CD4-positive, alpha-beta T cell treated with Interleukin-6 for 4 hours (primary cell): ENCODE measurements around the gene FAM228B.

Experiments
- DNase-seq: peaks from one replicate; pipeline ENCODE4 v3.0.0-alpha.2; 2020; ENCODE audit warnings: mixed read lengths

FAM228B gene

DNA sequence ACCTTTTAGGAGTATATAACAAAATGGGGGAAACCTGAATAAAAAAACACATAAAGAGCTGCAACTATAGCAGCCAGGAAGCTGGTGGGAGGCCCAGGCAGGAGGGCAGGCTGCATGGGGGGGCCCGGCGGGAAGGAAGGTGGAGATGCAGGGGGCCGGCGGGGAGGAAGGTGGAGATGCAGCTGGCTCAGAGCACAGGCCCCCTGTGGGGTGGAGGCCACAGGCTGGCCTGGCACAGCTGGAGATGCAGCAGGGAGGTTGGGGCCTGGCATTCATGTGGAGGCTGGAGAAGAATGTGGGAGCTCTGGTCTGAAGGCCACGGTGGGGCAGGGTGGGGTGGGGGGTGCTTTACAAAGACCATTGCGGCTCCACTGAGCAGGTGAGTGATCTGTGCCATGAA lies 83.0 kb downstream of the FAM228B start:
- DNase-seq: no peak

DNA sequence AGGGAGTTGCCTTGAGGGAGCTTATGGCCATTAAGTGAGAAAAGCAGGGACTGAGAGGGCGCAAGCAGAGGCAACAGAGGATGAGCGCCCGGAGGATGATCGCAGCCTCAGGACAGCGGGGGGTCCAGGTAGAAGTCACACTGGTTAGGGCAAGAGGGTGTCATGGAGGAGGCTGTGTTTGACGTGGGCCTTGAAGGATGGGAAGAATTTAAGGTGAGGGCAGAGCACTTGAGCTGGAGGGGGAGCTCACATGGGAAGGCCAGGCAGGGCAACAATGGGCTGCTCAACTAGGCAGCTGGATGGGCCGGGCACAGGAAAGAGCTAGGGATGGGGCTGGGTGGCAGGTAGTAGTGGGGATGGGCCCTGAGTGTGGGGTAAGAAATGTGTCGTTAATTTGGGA lies 83.4 kb downstream of the FAM228B start:
- no peak for DNase-seq

DNA sequence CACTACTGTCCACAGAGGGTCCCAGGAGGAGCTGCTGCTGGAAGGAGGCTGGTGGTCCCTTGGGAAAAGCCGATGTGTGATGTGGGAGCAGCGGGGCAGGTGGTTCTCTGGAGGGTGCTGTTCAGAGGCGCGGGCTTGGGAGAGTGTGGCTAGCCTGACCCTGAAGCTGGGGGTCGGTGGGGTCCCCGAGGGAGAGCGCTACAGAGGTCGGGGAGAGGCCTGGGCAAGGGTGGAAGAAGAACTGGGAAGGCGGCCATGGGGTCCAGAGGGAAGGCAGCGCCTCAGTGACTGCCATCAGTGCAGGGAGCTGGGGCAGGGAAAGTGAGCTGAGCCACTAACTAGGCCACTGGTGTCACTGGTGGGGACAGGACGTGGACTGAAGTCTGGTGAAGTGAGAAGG lies 84.1 kb downstream of the FAM228B start:
- no peak for DNase-seq

DNA sequence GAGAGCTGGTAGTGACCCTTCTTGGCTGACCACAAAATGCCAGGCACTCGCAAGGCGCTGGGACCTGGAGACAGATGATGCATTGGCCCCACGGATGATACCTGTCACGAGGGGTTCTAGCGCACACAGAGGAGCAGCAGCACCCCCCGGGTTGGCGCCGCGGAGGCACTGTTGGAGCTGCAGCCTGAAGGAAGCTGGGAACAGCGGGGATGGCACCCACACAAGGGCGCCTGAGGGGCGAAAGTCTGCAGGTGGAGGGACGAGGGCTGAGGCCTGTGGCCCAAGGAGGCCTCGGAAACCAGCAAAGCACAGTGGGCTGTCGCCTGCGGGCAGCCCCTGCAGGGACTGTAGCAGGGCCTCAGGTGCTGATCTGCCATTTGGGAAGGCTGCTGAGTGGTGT lies 85.2 kb downstream of the FAM228B start:
- no peak for DNase-seq

DNA sequence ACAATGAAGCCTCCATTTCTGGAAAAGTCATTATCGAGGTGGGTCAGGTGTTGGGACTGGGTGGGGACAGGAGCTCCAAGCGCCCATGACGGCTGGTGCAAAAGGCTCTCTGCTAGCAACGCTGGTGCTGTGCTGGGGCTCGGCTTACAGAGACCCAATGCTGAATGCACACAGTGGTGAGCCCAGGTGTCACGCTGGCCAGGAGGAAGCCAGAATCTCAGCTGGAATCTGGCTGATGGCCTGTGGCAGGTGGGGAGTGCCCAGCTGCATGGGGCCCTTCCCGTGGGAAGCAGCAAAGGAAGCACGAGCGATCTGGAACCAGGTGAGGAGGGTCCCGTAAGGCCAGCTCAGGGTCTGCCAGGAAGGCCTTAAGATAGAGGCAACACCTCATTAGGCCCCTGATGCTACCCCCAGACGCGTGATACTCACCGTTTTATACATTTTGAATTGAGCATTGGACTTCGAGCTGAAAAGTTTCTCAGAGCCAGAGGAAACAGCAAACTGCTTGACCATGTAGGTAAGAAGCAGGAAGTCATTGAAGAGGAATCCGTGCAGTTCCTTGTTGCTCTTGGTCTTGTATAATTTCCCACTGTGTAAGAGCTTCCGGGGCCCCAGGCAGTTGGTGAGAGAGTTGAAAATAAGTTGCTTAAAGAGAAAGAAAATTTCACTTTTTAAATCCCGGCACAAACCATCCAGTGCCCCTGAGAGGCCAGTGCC lies 86.3 kb downstream of the FAM228B start:
- DNase-seq: no peak

DNA sequence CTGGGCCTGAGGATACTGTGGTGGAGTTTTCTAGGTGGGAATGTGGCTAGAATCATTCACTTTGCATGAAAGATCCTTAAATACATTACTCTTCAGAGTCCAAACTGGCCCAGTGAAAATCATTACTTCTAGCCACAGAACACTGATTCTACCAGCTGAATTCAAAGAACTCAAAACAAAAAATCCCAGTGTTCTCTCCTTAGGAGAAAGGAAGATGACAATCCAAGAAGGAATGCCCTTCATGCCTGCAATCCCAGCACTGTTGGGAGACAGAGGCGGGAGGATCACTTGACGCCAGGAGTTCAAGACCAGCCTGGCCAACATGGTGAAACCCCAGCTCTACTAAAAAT lies 86.8 kb downstream of the FAM228B start:
- no peak for DNase-seq

DNA sequence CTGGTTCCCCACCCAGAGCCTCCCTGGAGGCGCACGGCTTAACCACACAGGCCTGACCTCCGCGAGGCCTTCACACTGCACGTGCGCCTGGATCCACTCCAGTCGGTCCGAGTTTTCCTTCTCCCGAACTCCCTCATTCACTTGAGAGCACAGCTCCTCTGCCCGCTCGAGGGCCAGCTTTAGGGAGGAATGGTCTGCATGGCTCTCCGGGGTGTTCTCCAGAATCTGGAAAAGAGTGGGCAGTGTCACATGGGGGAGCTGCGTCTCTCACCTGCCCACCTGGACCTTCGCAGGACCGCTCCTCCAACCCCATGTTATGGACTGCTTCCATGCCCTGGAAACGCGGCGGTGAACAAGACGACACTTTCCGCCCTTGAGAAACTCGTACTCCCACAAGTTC lies 87.5 kb downstream of the FAM228B start:
- DNase-seq: no peak

DNA sequence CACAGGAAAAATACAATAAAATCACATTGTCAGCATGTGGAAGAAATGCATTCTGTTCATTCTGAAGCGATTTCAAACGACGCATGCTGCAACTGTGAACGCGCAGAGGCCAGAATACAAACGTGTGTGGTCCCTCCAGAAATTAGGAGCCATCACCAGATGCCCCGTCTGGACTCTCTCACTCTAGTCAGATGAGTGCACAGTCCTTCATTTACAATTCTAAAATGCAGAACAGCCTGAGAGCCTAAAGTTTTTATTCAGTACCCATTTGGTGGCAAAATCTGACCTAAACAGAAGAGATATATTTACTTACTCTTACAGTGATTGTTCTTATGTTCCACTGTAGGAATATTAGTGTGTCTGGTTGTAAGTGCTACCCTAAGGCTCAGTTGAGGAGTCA lies 88.1 kb downstream of the FAM228B start:
- DNase-seq: no peak

DNA sequence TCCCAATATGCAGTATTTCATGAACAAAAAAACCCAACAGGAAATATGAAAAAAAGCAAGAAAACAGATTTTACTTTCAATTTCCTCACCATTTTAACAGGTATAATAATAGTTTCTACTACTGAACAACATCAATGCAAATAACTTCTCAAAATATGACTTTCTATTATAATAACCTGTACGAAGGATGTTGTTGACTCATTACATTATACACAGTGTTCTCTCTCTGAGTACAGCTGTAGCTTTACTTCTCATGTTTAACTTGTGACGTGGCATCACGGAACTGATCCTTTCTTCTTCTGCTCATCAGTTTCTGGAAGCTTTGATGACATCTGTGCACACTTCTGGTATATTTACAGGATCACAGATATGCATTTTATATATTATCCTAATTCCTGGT lies 91.6 kb downstream of the FAM228B start:
- DNase-seq: no peak
